ENCODE data around the gene VPS13D. TPM values are rescaled to one million over a fixed set of nuclear protein-coding genes. Genes with fewer than 3 reads are reported as not detected.

The VPS13D gene
- total RNA-seq, 1 experiment from 2014 or later: 31.6 TPM

DNA sequence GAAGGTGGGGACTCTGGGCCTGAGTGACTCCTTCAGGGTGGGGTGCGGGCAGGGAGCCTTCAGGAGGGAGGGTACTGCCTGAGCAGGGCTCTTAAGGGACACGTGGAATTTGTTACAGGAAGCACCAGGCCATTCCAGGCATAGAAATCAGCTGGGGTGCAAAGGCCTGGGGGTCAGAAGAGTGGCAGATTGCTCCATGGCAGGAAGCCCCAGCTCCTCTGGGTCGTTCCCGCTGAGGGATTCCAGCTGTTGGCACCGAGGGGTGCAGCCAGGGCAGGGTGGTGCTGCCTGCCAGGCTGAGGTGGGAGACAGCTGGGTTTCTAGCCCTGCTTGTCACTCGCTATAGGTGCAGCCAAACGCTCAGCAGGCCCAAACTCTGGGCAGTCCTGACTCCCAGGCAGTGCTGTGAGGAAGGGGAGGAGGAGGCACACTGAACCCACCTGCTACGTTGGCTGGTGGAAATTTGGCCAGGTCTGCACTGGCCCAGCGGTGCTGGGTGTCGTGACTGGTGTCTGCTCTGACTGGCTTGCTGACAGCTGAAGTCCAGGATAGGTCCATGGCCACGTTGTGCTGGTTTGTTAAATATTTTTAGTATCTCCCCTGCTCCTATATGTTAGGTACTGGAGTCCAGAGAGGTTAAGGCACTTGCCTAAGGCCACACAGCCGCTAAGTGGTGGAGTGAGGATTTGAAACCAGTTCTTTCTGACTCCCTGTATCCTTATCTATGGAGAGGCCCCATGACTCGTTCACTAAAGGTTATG, 43.7 kb upstream of the VPS13D start:
- intact Hi-C loops (cut with micrococcal nuclease): no loop called here
- no peaks in the 10 kb centered on the region for H3K79me2 ChIP-seq (ENCODE audit: insufficient read depth, low read length)
- H3K27ac ChIP-seq (ENCODE audit: low read depth, low read length): no peak overlapping the region
- H3K36me3 ChIP-seq (ENCODE audit: control insufficient read depth in 1 of 2, insufficient read depth in 2 of 2, low read length in 2 of 2): no peaks in the 10 kb centered on the region
- TF ChIP-seq ZNF274 (IDR thresholded peaks at IDR 0.05; ENCODE audit: low read depth, low read length): no peak
- TF ChIP-seq, protein P1, sequence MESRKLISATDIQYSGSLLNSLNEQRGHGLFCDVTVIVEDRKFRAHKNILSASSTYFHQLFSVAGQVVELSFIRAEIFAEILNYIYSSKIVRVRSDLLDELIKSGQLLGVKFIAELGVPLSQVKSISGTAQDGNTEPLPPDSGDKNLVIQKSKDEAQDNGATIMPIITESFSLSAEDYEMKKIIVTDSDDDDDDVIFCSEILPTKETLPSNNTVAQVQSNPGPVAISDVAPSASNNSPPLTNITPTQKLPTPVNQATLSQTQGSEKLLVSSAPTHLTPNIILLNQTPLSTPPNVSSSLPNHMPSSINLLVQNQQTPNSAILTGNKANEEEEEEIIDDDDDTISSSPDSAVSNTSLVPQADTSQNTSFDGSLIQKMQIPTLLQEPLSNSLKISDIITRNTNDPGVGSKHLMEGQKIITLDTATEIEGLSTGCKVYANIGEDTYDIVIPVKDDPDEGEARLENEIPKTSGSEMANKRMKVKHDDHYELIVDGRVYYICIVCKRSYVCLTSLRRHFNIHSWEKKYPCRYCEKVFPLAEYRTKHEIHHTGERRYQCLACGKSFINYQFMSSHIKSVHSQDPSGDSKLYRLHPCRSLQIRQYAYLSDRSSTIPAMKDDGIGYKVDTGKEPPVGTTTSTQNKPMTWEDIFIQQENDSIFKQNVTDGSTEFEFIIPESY (IDR thresholded peaks at IDR 0.05; ENCODE audit: extremely low read depth, insufficient replicate concordance, low read length): no peak
- TF ChIP-seq SRF (IDR thresholded peaks at IDR 0.05; ENCODE audit: low read depth): no peak
- TF ChIP-seq RAD21 (IDR thresholded peaks at IDR 0.05; ENCODE audit: low read depth): no peak
- no peak for TF ChIP-seq SIN3A (IDR thresholded peaks at IDR 0.05; ENCODE audit: low read depth)
- no peak for TF ChIP-seq EZH2phosphoT487 (IDR thresholded peaks at IDR 0.05; ENCODE audit: borderline replicate concordance)
- no peak for TF ChIP-seq JUND (IDR thresholded peaks at IDR 0.05)
- no peak for TF ChIP-seq FOSL1 (IDR thresholded peaks at IDR 0.05; ENCODE audit: low read depth)
- TF ChIP-seq CBX3 (IDR thresholded peaks at IDR 0.05; ENCODE audit: low read depth): no peak
- TF ChIP-seq POLR2AphosphoS5 (IDR thresholded peaks at IDR 0.05; ENCODE audit: low read depth, low read length): no peak
- no peak for TF ChIP-seq EZH2 (IDR thresholded peaks at IDR 0.05)
- no peak for TF ChIP-seq ZFX (IDR thresholded peaks at IDR 0.05)
- TF ChIP-seq, protein P2, sequence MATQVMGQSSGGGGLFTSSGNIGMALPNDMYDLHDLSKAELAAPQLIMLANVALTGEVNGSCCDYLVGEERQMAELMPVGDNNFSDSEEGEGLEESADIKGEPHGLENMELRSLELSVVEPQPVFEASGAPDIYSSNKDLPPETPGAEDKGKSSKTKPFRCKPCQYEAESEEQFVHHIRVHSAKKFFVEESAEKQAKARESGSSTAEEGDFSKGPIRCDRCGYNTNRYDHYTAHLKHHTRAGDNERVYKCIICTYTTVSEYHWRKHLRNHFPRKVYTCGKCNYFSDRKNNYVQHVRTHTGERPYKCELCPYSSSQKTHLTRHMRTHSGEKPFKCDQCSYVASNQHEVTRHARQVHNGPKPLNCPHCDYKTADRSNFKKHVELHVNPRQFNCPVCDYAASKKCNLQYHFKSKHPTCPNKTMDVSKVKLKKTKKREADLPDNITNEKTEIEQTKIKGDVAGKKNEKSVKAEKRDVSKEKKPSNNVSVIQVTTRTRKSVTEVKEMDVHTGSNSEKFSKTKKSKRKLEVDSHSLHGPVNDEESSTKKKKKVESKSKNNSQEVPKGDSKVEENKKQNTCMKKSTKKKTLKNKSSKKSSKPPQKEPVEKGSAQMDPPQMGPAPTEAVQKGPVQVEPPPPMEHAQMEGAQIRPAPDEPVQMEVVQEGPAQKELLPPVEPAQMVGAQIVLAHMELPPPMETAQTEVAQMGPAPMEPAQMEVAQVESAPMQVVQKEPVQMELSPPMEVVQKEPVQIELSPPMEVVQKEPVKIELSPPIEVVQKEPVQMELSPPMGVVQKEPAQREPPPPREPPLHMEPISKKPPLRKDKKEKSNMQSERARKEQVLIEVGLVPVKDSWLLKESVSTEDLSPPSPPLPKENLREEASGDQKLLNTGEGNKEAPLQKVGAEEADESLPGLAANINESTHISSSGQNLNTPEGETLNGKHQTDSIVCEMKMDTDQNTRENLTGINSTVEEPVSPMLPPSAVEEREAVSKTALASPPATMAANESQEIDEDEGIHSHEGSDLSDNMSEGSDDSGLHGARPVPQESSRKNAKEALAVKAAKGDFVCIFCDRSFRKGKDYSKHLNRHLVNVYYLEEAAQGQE (IDR thresholded peaks at IDR 0.05; ENCODE audit: low read depth): no peak
- no peak for TF ChIP-seq EGR1 (IDR thresholded peaks at IDR 0.05; ENCODE audit: low read depth)
- TF ChIP-seq, protein P3, sequence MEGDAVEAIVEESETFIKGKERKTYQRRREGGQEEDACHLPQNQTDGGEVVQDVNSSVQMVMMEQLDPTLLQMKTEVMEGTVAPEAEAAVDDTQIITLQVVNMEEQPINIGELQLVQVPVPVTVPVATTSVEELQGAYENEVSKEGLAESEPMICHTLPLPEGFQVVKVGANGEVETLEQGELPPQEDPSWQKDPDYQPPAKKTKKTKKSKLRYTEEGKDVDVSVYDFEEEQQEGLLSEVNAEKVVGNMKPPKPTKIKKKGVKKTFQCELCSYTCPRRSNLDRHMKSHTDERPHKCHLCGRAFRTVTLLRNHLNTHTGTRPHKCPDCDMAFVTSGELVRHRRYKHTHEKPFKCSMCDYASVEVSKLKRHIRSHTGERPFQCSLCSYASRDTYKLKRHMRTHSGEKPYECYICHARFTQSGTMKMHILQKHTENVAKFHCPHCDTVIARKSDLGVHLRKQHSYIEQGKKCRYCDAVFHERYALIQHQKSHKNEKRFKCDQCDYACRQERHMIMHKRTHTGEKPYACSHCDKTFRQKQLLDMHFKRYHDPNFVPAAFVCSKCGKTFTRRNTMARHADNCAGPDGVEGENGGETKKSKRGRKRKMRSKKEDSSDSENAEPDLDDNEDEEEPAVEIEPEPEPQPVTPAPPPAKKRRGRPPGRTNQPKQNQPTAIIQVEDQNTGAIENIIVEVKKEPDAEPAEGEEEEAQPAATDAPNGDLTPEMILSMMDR (IDR thresholded peaks at IDR 0.05 in 2 of 3, conservative IDR thresholded peaks at IDR 0.05 in 1 of 3; ENCODE audit: borderline replicate concordance in 1 of 3, insufficient read depth in 1 of 3, low read depth in 2 of 3, low read length in 2 of 3): no peak
- no peak for TF ChIP-seq TCF7L2 (IDR thresholded peaks at IDR 0.05; ENCODE audit: borderline replicate concordance, extremely low read depth, insufficient read depth, insufficient read length)
- no peak for TF ChIP-seq SP1 (IDR thresholded peaks at IDR 0.05; ENCODE audit: low read depth)
- TF ChIP-seq, protein P4, sequence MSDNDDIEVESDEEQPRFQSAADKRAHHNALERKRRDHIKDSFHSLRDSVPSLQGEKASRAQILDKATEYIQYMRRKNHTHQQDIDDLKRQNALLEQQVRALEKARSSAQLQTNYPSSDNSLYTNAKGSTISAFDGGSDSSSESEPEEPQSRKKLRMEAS (IDR thresholded peaks at IDR 0.05): no peak
- H3K9me2 ChIP-seq (ENCODE audit: insufficient read depth): no peaks in the 10 kb centered on the region
- DNase-seq (ENCODE audit: low read depth, low spot score) (no peak), ATAC-seq (no peak)
- no peaks in the 10 kb centered on the region for H3K27me3 ChIP-seq (ENCODE audit: insufficient read depth, low read length)
- no peaks in the 10 kb centered on the region for H4K20me1 ChIP-seq (ENCODE audit: insufficient read depth)
- no peak overlapping the region for H3K4me3 ChIP-seq (replicated peaks in 1 of 2; ENCODE audit: low read depth in 1 of 2, low read length in 2 of 2)
- no peak overlapping the region for H2AFZ ChIP-seq (ENCODE audit: low read depth, low read length, poor library complexity, severe bottlenecking)
- no peaks in the 10 kb centered on the region for H3K9me3 ChIP-seq (ENCODE audit: control insufficient read depth in 1 of 2, insufficient read depth in 1 of 2, low read depth in 1 of 2, low read length in 2 of 2)
- ChIA-PET POLR2A (no interaction called here), RAD21 (ENCODE audit: low non-redundant PET in 1 of 2, low total read pairs in 2 of 2, uncharacterized antibody in 2 of 2, unreplicated experiment in 2 of 2) (no interaction called here), CTCF (interaction anchor here (0.7 kb wide), 1 partner anchor 61 kb away, joined by 4 read pairs; no protein-coding TSS in a partner anchor)
- H3K4me1 ChIP-seq (ENCODE audit: control insufficient read depth in 1 of 2, insufficient read depth in 2 of 2, low read length in 2 of 2): peaks cover 0 to 14% of the 10 kb centered on the region in 2 experiments; a peak in 1 of 4 replicates
- H3K9ac ChIP-seq (ENCODE audit: low read length): no peak overlapping the region
- no TSS peak for BruUV-seq (replicated peaks)
- no peak overlapping the region for H3K4me2 ChIP-seq (ENCODE audit: low read length)

Measured in HCT116 (cell line).